CD4-positive, alpha-beta T cell treated with Interleukin-6 at 100 ng/mL for 8 hours (primary cell): Measurements from ENCODE around the gene AXL.

ENCODE experiments used
- DNase-seq: peaks from one replicate; pipeline ENCODE4 v3.0.0-alpha.2; 2020; ENCODE audit warnings: mixed read lengths, low spot score

Gene AXL

DNA sequence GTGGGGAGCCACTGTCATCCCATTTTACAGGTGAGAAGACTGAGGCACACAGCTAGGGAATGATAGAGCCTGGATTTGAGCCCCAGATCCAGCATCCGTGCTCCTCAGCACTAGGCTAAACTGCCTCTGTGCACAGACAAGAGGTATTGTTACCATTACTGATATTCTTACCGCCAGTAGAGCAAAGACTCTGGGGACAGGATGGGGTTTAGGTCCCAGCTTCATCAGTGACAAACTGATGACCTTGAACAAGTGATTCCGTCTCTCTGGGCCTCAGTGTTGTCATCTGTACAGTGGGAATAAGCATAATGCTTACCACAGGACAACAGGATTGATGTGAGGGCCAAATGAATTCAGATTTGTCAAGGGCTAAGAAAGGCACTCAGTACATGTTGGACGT, 16.5 kb downstream of the AXL start:
- no peak for DNase-seq

DNA sequence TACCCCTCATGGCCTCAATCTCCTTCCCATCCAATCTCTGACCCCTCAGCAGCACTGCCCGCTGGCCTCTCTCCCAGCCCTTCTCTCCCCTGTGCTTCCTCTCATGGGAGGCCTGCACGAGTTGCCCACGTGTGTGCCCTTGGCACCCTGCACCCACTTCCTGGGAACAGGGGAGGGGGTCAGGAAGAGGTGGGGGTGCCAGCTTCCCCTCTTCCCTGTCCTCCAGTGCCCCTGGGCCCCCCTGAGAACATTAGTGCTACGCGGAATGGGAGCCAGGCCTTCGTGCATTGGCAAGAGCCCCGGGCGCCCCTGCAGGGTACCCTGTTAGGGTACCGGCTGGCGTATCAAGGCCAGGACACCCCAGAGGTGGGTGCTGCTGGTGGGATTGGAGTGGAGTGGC, 19.2 kb downstream of the AXL start:
- no peak for DNase-seq

DNA sequence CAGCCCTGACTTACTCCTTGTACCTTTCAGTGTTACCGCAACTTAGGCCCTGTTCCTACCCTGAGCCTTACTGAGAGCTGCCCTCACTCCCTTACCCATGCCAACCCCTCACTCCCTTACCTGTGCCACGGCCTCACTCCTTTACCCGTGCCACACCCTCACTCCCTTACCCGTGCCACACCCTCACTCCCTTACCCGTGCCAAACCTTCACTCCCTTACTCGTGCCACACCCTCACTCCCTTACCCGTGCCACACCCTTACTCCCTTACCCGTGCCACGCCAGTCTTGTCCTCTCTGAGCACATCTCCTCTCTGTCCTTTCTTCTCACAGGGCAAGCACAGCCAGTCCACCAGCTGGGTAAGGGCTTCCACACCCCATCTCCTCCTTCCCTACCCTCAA, 20.3 kb downstream of the AXL start:
- no peak for DNase-seq

DNA sequence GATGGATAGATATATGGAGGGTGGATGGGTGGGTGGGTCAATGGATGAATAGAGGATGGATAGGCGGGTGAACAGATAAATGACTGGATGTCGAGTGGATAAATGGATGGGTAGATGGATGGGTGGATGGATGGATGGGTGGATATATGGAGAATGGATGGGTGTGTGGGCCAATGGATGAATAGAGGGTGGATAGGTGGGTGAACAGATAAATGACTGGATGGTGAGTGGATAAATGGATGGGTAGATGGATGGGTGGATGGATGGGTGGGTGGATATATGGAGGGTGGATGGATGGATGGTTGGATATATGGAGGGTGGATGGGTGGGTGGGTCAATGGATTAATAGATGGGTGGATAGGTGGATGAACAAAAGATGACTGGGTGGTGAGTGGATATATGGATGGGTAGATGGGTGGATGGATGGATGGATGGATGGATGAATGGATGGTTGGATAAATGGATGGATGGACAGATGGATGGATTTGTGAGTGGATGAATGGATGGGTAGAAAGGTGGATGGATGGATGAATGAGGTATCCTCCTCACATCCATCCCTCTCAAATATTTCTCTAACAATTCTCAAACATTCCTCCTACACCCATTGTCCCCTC, 21.0 kb downstream of the AXL start:
- no peak for DNase-seq

DNA sequence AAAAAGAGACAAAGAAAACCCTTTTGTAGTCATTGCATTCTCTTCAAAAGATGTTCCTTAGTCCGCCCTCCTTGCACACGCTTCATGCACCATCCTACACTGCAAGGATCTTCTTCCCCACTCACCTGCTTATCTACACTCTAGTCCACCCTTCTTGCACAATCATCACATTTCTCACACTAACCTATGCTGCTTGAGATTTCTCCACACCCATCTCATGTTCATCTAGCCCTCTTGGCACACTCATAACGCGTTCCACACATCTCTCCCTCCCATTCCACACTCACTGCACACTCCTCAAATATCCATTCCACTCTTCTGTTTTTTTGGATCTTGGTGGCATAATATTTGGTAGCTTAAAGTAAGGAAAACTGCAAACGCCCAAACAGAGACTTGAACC, 22.8 kb downstream of the AXL start:
- no peak for DNase-seq

DNA sequence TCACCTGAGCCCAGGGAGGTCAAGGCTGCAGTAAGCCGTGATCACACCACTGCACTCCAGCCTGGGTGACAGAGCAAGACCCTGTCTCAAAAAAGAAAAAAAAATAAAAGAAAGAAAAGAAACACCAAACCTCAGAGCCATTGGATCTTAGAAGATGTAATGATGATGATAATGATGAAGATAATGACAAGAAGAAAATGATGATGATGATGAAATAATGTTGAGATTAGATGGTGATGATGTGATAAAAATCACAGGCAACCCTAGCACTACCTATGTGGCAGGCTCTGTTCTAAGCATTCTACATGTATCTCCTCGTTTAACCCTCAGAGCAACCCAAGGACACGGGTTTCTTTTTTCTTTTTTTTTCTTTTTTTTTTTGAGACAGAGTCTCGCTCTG, 25.1 kb downstream of the AXL start:
- no peak for DNase-seq

DNA sequence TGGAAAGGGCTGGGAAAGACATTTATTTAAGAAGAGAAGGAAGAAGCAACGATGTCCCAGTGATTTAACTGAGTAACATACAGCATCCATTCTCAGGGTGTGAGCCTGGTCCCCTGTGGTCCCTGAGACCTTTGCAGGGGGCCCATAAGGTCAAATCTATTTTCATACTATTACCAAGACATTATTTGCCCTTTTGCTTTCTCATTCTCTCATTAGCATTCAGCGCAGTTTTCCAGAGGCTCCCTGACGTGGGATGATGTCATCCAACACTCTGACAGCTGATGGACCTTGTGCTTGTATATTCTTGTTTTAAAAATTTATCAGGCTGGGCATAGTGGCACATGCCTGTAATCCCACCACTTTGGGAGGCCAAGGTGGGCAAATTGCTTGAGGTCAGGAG, 26.8 kb downstream of the AXL start:
- DNase-seq = no peak

DNA sequence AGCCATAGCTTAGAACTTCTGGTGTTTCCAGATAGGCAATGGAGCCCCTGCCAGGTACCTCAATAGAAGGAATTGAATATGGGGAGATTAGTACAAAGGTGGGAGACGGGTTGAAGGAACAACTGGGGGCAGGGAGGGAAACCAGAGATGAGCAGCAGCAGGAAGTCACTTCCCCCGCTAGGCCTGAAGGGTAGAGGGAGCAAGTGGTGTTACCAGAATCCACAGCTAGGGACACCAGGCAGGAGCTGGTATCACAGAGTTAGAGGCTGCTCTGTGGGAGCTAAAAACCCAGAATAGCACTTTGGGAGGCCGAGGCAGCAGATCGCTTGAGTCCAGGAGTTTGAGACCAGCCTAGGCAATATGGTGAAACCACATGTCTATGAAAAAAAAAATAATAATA, 29.9 kb downstream of the AXL start:
- DNase-seq = no peak

DNA sequence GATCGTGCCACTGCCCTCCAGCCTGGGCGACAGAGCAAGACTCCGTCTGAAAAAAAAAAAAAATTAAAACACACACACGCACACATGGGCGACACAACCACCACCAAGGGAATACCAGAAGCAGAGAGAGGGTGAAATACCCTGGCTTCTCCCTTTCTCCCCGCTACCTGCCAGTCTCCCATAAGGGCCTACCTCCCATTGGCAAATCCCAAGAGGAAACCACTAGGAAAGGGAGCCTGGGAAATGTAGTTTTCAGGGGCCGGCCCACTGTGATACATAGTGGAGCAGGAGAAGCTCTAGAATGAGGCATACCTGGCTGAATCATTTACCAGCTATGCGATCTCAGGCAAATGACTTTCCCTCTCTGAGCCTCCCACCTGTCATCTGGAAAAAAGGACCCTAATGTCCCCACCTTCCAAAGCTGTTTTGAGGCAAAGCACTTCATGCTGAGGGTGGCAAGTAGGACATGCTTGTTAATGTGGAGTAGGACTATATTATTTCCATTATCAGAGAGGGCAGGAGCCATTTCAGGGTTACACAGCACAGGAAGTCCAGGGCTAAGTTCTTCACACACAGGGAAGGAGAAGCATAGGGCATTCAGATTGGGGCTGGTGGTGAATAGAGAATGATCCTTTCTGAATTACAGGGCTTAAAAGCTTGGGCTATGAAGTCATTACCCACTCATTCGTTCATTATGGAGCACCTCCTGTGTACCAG, 30.8 kb downstream of the AXL start:
- no peak for DNase-seq

DNA sequence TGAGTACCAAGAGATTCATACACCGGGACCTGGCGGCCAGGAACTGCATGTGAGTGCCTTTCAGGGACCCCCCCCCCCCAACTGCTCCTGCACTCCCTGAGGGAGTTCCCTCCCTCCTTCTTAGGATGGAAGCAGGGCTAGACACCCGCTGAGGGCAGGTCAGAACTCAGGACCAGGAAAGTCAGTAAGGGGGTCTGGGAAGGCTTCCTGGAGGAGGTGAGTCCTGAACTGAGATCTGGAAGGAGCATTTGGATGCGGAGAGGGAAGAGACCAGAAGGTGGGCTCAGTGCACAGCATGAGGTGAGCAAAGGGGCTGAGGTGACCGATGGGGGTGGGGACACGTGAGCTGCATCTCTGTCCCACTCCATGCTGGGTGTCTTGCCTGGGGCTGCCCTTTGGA, 34.6 kb downstream of the AXL start:
- no peak for DNase-seq

DNA sequence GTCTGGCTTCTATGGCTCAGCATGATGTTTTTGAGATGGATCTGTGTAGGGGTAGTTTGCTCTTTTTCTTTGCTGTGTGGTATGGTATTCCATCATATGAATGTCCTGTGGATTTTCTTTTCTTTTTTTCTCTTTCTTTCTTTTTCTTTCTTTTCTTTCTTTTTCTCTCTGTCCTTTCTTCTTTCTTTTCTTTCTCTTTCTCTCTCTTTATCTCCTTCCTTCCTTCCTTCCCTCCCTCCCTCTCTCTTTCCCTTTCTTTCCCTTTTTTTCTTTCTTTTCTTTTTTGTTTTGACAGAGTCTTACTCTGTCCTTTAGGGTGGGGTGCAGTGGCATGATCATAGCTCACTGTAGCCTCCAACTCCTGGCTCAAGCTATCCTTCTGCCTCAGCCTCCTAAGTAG, 36.1 kb downstream of the AXL start:
- DNase-seq = no peak

DNA sequence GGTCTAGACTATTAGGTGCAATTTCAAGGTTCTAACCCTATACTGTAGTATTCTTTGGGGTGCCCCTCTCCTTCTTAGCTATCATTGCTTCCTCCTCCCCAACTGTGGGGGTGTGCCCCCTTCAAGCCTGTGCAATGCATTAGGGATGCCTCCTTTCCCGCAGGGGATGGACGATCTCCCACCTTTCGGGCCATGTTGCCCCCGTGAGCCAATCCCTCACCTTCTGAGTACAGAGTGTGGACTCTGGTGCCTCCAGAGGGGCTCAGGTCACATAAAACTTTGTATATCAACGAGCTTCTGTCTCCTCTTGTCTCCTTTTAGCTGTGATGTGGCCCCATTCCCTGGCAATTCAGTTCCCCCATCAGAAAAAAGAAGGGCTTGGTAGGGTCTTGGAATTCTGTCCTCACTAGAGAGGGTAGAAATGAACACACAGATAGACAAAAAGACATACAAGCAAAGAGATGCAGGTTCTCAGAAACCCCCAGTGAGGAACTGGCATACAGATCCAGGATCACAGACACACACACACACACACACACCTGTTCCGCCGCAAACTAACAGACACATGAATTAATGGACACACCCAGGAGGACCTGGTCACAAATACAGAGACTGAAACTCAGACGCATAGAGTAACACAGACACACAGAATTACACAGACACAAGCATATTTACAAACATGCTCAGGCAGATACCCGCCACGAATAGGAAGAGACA, 42.6 kb downstream of the AXL start:
- DNase-seq = no peak

DNA sequence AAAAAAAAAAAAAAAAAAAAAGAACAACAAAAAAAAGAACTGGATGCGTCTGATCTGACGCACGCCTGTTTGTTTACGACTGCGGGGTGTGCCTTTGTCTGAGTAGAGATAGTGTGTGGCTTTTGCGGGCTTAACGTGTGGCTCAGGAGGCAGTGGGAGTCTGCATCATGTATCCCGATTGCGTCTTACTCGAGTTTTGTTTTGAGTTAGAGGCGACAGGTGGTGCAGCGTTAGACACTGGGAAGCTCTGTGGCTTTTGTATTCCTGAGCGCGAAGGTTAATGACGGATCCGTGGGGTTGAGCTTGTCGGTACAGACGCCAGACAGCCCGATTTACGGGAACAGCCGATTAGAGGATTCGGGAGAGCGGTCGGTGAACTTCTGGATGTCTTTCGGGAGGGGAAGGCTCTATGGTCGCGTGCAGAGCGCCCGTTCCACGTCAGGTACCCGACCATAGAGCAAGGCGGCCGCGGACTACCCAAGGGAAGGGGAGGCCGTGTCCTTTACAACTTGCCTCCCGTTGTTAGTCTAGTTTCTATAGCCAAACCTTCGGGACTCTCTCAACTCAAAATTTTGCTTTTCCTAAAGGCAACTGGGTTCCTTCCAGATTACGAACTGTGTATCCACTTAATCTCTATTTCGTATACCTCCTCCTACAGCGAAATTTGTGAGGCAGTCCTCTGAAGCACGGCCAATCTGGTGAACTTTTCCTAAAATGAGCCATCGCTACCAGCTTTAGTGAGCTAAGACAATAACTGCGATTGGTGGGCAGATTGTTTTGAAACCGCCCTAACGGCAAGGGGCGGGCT, 44.2 kb downstream of the AXL start:
- peak; percentile 76 for DNase-seq

DNA sequence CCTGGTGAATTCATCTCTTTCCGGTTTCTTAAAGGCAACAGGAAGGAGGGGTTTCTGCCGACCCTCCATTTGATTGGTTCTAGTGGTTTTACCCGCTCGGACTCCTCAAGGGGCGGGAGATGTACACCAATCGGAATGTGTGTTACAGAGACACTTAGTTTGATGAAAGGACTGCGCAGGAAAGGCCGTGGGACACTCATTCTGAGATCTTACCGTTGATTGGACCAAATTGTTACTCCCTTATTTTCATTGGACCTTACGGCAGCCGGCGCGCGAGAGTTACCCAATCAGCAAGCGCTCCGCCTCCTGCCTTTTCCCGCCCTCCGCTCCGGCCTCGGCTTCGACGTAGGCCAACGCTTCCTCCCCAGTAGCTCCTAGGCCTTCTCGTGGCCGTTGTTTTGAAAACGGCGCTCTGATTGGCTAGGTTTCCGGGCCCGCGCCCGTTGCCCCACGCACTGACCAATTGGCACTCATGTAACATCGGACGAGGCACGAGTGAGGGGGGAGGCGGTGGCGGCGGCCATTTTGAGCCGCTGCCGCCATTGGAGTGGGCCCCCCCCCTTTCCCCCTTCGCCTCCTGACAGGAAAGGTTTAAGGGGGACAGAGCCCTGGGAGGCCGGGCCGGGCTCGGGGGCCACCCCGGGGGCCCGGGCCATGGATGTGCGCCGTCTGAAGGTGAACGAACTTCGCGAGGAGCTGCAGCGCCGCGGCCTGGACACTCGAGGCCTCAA, 45.0 kb downstream of the AXL start, which contains the start of gene HNRNPUL1:
Gene HNRNPUL1 (plus strand): TSS at position 523 of the 731 bp plus-strand sequence. CDS start 132 bp downstream, at position 655.
- DNase-seq = peak; percentile 99

DNA sequence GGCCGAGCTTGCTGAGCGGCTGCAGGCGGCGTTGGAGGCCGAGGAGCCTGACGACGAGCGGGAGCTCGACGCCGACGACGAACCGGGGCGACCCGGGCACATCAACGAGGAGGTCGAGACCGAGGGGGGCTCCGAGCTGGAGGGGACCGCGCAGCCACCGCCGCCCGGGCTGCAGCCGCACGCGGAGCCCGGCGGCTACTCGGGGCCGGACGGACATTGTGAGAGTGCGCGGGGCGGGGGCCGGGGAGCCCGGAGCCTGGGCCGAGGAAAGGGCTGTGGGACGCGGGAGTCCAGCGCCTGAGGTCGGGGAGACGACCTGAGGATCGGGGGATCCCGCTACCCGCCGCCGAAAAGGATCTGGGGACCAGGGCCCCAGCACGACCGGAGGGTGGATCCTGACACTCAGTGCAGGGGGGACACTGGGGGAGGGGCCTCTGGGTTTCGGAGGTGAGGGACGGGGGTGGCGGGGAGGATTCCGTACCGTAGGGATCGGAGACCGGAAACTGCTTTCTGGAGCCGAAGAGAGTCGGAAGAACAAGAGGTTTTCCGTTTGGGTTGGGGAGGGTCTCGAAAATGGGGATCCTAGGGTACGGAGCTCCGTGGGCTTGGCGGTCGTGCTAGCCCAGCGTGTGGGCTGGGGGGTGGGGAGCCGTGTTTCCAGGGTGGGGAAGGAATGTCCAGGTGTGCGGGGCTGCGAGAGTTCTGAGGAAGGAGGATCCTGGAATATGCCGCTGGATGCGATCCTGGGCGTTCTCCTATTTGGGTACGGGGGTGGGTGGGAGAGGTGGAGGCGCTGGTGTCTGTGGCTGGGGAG, 45.8 kb downstream of the AXL start:
- DNase-seq = peak; percentile 32

DNA sequence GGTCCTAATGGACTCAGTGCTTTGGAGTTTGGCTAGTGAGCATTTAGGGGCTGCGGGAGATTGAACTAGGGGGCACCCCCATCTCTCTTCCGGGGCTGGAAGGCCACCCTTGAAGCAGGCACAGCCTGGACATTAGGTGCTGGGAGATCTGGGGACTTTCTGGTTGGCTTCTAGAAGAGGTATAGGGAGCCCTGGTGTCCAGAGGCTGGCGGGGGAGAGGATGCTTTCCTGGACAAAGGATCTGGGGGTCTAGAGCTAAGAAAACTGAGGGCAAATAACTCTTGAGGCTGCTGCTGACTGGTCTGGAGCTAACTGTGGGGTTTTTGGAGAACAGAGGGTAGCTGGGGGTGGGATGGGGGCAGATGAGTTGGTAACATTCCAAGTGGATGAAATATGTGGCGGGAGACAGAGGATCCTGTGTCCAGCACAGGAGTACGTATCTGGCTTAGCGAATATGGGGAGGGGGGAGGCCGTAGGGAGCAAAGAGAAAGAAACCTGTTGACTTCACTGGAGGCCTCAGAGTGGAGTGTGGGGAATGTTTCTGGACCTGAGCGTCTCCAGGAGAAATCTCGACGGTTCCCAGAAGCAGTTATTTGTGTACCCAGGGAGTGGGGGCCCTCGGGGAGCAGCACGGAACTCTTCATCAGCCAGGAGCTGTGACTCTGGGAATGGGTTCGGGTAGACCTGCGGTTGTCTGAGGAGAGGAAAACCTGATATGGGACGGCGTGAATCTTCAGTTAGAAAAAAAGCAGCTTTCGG, 46.6 kb downstream of the AXL start:
- DNase-seq = no peak

DNA sequence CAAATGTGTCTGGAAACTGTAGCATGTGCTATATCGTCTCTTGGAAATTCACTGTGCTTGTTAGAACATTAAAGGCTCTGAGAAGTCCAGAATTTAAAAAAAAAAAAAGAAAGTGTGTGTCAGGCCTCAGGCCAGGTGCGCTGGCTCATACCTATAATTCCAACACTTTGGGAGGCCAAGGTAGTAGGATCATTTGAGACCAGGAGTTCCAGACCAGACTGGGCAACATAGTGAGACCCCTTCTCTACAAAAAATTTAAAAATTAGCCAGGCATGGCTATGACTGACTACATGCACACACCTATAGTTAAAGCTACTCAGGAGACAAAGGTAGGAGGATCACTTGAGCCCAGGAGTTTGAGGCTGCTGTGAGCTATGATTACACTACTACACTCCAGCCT, 50.0 kb downstream of the AXL start:
- no peak for DNase-seq

DNA sequence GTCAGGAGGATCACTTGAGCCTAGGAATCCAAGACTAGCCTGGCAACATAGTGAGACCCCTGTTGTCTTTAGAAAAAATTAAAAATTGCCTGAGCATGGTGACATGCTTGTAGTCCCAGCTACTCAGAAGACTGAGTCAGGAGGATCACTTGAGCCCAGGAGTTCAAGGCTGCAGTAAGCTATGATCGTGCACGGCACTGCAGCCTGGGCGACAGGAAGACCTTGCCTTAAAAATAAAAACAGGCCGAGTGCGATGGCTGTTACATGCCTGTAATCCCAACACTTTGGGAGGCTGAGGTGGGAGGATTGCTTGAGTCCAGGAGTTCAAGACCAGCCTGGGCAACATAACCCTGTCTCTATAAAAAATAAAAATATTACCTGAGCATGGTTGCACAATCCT, 50.5 kb downstream of the AXL start:
- DNase-seq = no peak

DNA sequence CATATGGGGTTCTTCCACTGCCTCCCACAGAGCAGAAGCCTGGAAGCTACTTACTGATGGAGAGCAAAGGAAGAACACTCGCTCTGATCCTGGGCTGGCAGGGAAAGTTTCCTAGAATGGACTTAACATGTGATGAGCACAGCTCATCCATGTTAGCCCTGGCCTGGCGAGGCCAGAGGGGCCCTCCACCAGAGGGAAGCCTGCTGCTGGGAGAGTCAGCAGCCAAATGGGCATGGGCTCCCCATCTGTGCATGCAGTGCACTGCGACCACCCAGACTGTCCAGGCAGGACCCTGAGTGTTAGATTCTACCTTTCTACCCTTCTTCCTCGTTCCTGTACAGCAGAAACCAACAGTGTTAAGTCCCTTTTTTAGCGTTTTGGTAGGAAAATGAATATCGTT, 54.1 kb downstream of the AXL start:
- no peak for DNase-seq

DNA sequence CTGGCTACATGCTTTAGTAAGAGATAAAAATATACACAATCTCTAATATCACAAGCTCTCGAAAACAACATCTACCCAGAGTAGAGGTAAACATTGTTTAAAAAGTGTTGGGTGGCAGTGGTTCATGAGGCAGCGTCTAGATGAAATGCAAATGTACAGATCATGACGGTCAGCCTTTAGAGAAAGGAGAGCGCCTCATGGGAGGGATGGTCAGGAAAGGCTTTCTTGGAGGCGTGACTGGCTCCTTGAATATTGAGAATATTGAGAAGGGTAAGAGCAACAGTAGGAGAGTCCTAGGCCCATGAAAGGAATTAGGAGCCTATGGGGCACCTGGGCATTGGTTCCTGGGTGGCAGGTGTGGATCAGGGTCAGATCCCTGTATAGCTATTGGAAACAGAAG, 55.8 kb downstream of the AXL start:
- DNase-seq = no peak
